ENCODE results near the gene PTRHD1. TPM values are rescaled to one million over a fixed set of nuclear protein-coding genes. Genes with fewer than 3 reads are reported as not detected.
A peak's percentile ranks its signal among the peaks of the same experiment; 100 is the strongest.

PTRHD1 gene
- polyA plus RNA-seq, 6 donors from 2014 or later = 41.3 to 75.9 (median 49.2) TPM

- ATAC-seq (ENCODE audit: low read depth in 2 of 2) (no peak), DNase-seq (no peak)
- peak overlapping the region in 1 of 6 donors; percentile 47 for H3K27ac Mint-ChIP-seq
- H3K9me3 Mint-ChIP-seq = no peaks in the 10 kb centered on the region
- H3K4me3 Mint-ChIP-seq = no peak overlapping the region
- no peaks in the 10 kb centered on the region for H3K27me3 Mint-ChIP-seq
- H3K4me1 Mint-ChIP-seq = no peaks in the 10 kb centered on the region
- peaks cover 0 to 23% of the 10 kb centered on the region in 2 donors for H3K36me3 Mint-ChIP-seq
Observed at GRCh38 chr2:24833821-24834732, 40.9 kb upstream of the PTRHD1 start.

GRCh38 chr2:24832931-24833701, 39.9 kb upstream of the PTRHD1 start:
- Mint-ChIP-seq H3K27ac (peak overlapping the region in 2 of 6 donors; percentile 42 to 93), H3K36me3 (peaks cover 0 to 23% of the 10 kb centered on the region in 2 donors), H3K9me3 (no peaks in the 10 kb centered on the region), H3K4me3 (no peak overlapping the region), H3K4me1 (no peaks in the 10 kb centered on the region), H3K27me3 (no peaks in the 10 kb centered on the region)
- no peak for DNase-seq
- no peak for ATAC-seq (ENCODE audit: low read depth in 2 of 2)

- Mint-ChIP-seq H3K36me3 (peaks cover 0 to 23% of the 10 kb centered on the region in 2 donors), H3K9me3 (no peaks in the 10 kb centered on the region), H3K4me3 (no peak overlapping the region), H3K4me1 (peaks cover 0 to 3% (median 0%) of the 10 kb centered on the region in 3 donors), H3K27ac (peak overlapping the region in 3 of 6 donors; percentile 19 to 93 (median 42)), H3K27me3 (no peaks in the 10 kb centered on the region)
- ATAC-seq (ENCODE audit: low read depth in 2 of 2) (no peak), DNase-seq (no peak)
Observed at GRCh38 chr2:24832521-24832920, 39.3 kb upstream of the PTRHD1 start.

- peaks cover 0 to 3% (median 0%) of the 10 kb centered on the region in 3 donors for H3K4me1 Mint-ChIP-seq
- no peaks in the 10 kb centered on the region for H3K27me3 Mint-ChIP-seq
- no peak overlapping the region for H3K4me3 Mint-ChIP-seq
- H3K9me3 Mint-ChIP-seq = no peaks in the 10 kb centered on the region
- ATAC-seq (ENCODE audit: low read depth in 2 of 2) = no peak
- no peak overlapping the region for H3K27ac Mint-ChIP-seq
- peaks cover 0 to 23% of the 10 kb centered on the region in 2 donors for H3K36me3 Mint-ChIP-seq
- no peak for DNase-seq
Observed at GRCh38 chr2:24832073-24832461, 38.9 kb upstream of the PTRHD1 start.

GRCh38 chr2:24831221-24832072, 38.3 kb upstream of the PTRHD1 start:
- Mint-ChIP-seq H3K4me3 (no peak overlapping the region), H3K36me3 (peaks cover 0 to 21% of the 10 kb centered on the region in 2 donors), H3K4me1 (peaks cover 0 to 3% (median 0%) of the 10 kb centered on the region in 3 donors), H3K27ac (peak overlapping the region in 1 of 6 donors; percentile 79), H3K9me3 (no peaks in the 10 kb centered on the region), H3K27me3 (no peaks in the 10 kb centered on the region)
- DNase-seq (no peak), ATAC-seq (ENCODE audit: low read depth in 2 of 2) (no peak)

- Mint-ChIP-seq H3K4me1 (peaks cover 0 to 3% (median 0%) of the 10 kb centered on the region in 3 donors), H3K9me3 (no peaks in the 10 kb centered on the region), H3K4me3 (no peak overlapping the region), H3K36me3 (peaks cover 0 to 15% of the 10 kb centered on the region in 2 donors), H3K27ac (no peak overlapping the region), H3K27me3 (no peaks in the 10 kb centered on the region)
- ATAC-seq (ENCODE audit: low read depth in 2 of 2) (no peak), DNase-seq (no peak)
Observed at GRCh38 chr2:24830786-24831185, 37.6 kb upstream of the PTRHD1 start.

GRCh38 chr2:24830351-24830750, 37.2 kb upstream of the PTRHD1 start:
- Mint-ChIP-seq H3K27me3 (no peaks in the 10 kb centered on the region), H3K27ac (no peak overlapping the region), H3K4me1 (peaks cover 0 to 3% (median 0%) of the 10 kb centered on the region in 3 donors), H3K36me3 (peaks cover 0 to 14% of the 10 kb centered on the region in 2 donors), H3K4me3 (no peak overlapping the region), H3K9me3 (no peaks in the 10 kb centered on the region)
- DNase-seq (no peak), ATAC-seq (ENCODE audit: low read depth in 2 of 2) (no peak)

- Mint-ChIP-seq H3K36me3 (peaks cover 0 to 7% of the 10 kb centered on the region in 2 donors), H3K27me3 (no peaks in the 10 kb centered on the region), H3K27ac (peak overlapping the region in 1 of 6 donors; percentile 18), H3K4me3 (no peak overlapping the region), H3K4me1 (peaks cover 0 to 3% (median 0%) of the 10 kb centered on the region in 3 donors), H3K9me3 (no peaks in the 10 kb centered on the region)
- DNase-seq (no peak), ATAC-seq (ENCODE audit: low read depth in 2 of 2) (no peak)
Observed at GRCh38 chr2:24828238-24828996, 35.2 kb upstream of the PTRHD1 start.

- DNase-seq (peak; percentile 61), ATAC-seq (ENCODE audit: low read depth in 2 of 2) (peak; percentile 86 to 94)
- peak overlapping the region in 1 of 6 donors; percentile 69 for H3K27ac Mint-ChIP-seq
- H3K27me3 Mint-ChIP-seq = no peaks in the 10 kb centered on the region
- no peaks in the 10 kb centered on the region for H3K9me3 Mint-ChIP-seq
- no peak overlapping the region for H3K4me3 Mint-ChIP-seq
- peaks cover 2% of the 10 kb centered on the region in 2 donors for H3K36me3 Mint-ChIP-seq
- peaks cover 0 to 3% (median 0%) of the 10 kb centered on the region in 3 donors for H3K4me1 Mint-ChIP-seq
Observed at GRCh38 chr2:24827321-24828237, 34.4 kb upstream of the PTRHD1 start.

- DNase-seq = no peak
- Mint-ChIP-seq H3K9me3 (no peaks in the 10 kb centered on the region), H3K36me3 (peaks cover 0 to 7% of the 10 kb centered on the region in 2 donors), H3K27me3 (no peaks in the 10 kb centered on the region), H3K4me1 (peaks cover 0 to 3% (median 0%) of the 10 kb centered on the region in 3 donors), H3K27ac (no peak overlapping the region), H3K4me3 (no peak overlapping the region)
- no peak for ATAC-seq (ENCODE audit: low read depth in 2 of 2)
Observed at GRCh38 chr2:24826773-24827145, 33.6 kb upstream of the PTRHD1 start.

- Mint-ChIP-seq H3K27me3 (no peaks in the 10 kb centered on the region), H3K36me3 (peaks cover 2 to 7% of the 10 kb centered on the region in 2 donors), H3K9me3 (no peaks in the 10 kb centered on the region), H3K27ac (peak overlapping the region in 1 of 6 donors; percentile 70), H3K4me1 (peaks cover 0 to 3% (median 0%) of the 10 kb centered on the region in 3 donors), H3K4me3 (peak overlapping the region in 1 of 8 donors; percentile 29)
- DNase-seq (no peak), ATAC-seq (ENCODE audit: low read depth in 2 of 2) (no peak)
Observed at GRCh38 chr2:24825883-24826772, 32.9 kb upstream of the PTRHD1 start.
